Measurements from ENCODE around the gene TAF15. TPM values are rescaled to one million over a fixed set of nuclear protein-coding genes. Genes with fewer than 3 reads are reported as not detected.

Gene TAF15
- total and polyA plus RNA-seq, 2 of the 4 experiments (the other 2 are of a cell fraction), result 46.8 to 98.0 TPM

DNA sequence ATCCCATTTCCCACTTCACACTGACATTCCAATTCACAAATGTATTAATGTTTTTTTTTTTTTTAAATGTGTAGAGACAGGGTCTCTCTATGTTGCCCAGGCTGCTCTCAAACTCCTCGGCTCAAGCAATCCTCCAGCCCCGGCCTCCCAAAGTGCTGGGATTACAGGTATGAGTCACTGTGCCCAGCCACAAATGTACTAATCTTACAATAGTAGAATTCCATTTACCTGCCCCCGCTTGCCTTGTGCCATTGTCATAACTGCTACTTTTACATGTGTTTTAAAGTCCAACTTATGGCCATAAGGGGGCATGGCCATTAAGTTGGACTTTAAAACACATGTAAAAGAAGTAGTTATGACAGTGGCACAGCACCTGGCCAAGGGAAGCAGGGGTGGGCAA lies 18.4 kb upstream of the TAF15 start:
- Histone ChIP-seq H4K20me1 (ENCODE audit: insufficient read depth, low read length) (no peaks in the 10 kb centered on the region; the same call in 1 of the 2 replicates), H2AFZ (replicated peaks; ENCODE audit: low read length, poor library complexity) (no peak overlapping the region), H2BK15ac (ENCODE audit: low read depth, low read length) (no peak overlapping the region), H2AK5ac (ENCODE audit: low read depth, low read length) (no peak overlapping the region), H3K9me1 (ENCODE audit: insufficient read depth, low read length) (peaks cover 17% of the 10 kb centered on the region), H2BK20ac (ENCODE audit: low read depth, low read length) (no peak overlapping the region), H3K18ac (ENCODE audit: low read depth, low read length) (no peak overlapping the region), H3K56ac (ENCODE audit: extremely low read depth, insufficient read depth, low read length) (no peak overlapping the region), H4K8ac (ENCODE audit: low read depth in 2 of 2, low read length in 2 of 2) (no peak overlapping the region), H2AK9ac (replicated peaks; ENCODE audit: low read depth, low read length, poor library complexity) (no peak overlapping the region), H3K27ac (ENCODE audit: insufficient read depth, low read length) (no peak overlapping the region), H3K9ac (ENCODE audit: low read depth, low read length) (no peak overlapping the region), H3K4ac (ENCODE audit: low read depth, low read length) (no peak overlapping the region), H3K27me3 (ENCODE audit: control insufficient read depth, insufficient read depth, low read length) (peaks cover 33% of the 10 kb centered on the region), H3K4me3 (ENCODE audit: insufficient read depth, low read depth, low read length) (no peak overlapping the region), H4K91ac (ENCODE audit: insufficient read depth, low read depth, low read length) (no peak overlapping the region), H3K36me3 (ENCODE audit: control insufficient read depth, insufficient read depth, low read length) (no peaks in the 10 kb centered on the region), H2BK5ac (ENCODE audit: low read depth, low read length, poor library complexity, severe bottlenecking) (no peak overlapping the region), H3K23ac (ENCODE audit: low read depth, low read length) (no peak overlapping the region), H3K9me3 (ENCODE audit: control insufficient read depth, insufficient read depth, low read length) (no peaks in the 10 kb centered on the region), H3K79me1 (ENCODE audit: low read depth in 1 of 2, low read length in 2 of 2) (no peaks in the 10 kb centered on the region), H4K5ac (ENCODE audit: low read depth, low read length) (no peak overlapping the region), H2BK120ac (ENCODE audit: low read depth, low read length) (no peak overlapping the region), H3K4me2 (ENCODE audit: low read depth, low read length) (no peak overlapping the region), H3K14ac (replicated peaks; ENCODE audit: low read depth, low read length) (no peak overlapping the region), H3K4me1 (ENCODE audit: control insufficient read depth, insufficient read depth, low read length) (peaks cover 20% of the 10 kb centered on the region)
- BruUV-seq (replicated peaks), result no TSS peak
- in situ Hi-C loops (cut with MboI; ENCODE audit: low sequenced_read_pairs), result no loop called here
- DNase-seq, result no peak
- TF ChIP-seq NFE2L2 (IDR thresholded peaks at IDR 0.05; ENCODE audit: low read depth, low read length), result no peak
- TF ChIP-seq RFX5 (IDR thresholded peaks at IDR 0.05; ENCODE audit: low read depth, low read length), result no peak
- no peak for TF ChIP-seq MXI1 (IDR thresholded peaks at IDR 0.05; ENCODE audit: borderline replicate concordance, low read depth, low read length)
- TF ChIP-seq, protein P1, sequence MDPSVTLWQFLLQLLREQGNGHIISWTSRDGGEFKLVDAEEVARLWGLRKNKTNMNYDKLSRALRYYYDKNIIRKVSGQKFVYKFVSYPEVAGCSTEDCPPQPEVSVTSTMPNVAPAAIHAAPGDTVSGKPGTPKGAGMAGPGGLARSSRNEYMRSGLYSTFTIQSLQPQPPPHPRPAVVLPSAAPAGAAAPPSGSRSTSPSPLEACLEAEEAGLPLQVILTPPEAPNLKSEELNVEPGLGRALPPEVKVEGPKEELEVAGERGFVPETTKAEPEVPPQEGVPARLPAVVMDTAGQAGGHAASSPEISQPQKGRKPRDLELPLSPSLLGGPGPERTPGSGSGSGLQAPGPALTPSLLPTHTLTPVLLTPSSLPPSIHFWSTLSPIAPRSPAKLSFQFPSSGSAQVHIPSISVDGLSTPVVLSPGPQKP (IDR thresholded peaks at IDR 0.05; ENCODE audit: borderline replicate concordance, low read depth, low read length), result no peak
- TF ChIP-seq CEBPB (IDR thresholded peaks at IDR 0.05; ENCODE audit: low read depth, low read length), result no peak
- TF ChIP-seq FOS (IDR thresholded peaks at IDR 0.05; ENCODE audit: low read depth, low read length), result no peak
- no peak for TF ChIP-seq USF2 (IDR thresholded peaks at IDR 0.05; ENCODE audit: low read depth, low read length)
- no peak for TF ChIP-seq SMC3 (IDR thresholded peaks at IDR 0.05; ENCODE audit: low read depth, low read length)
- no peak for TF ChIP-seq CHD1 (IDR thresholded peaks at IDR 0.05; ENCODE audit: low read depth, low read length)
- TF ChIP-seq RCOR1 (IDR thresholded peaks at IDR 0.05; ENCODE audit: insufficient replicate concordance, low read length), result no peak
- TF ChIP-seq MAFK (IDR thresholded peaks at IDR 0.05; ENCODE audit: low read depth, low read length), result no peak
- no peak for TF ChIP-seq BHLHE40 (IDR thresholded peaks at IDR 0.05; ENCODE audit: low read depth, low read length)
- dilution Hi-C loops (cut with HindIII; ENCODE audit: low sequenced_read_pairs, unreplicated experiment), result no loop called here
- intact Hi-C loops (cut with micrococcal nuclease), result no loop called here
- ChIA-PET POLR2A (ENCODE audit: unreplicated experiment) (no interaction called here), CTCF (no interaction called here)
- no CpG with 5 or more reads among the region's 3 CpGs for WGBS, 2 experiments (ENCODE audit: extremely low coverage in 2 of 2, insufficient read length in 1 of 2)
- ATAC-seq (ENCODE audit: low read depth), result no peak

All from IMR-90 (cell line).